SU-DHL-6 (cell line): Measurements from ENCODE around the gene LZTR1.

ENCODE experiments used
- EZH2phosphoT487 ChIP-seq: fragments of 200-600 bp; sonication (generic), shearing (Covaris generic); conservative IDR thresholded peaks from 2 replicates; pipeline ENCODE4 v1.6.1; 2018; ENCODE audit warnings: mild to moderate bottlenecking, antibody characterized with exemption, low read length, moderate library complexity, mixed read lengths
- TF ChIP-seq, protein P1 (sequence below): fragments of 200-600 bp; sonication (generic); IDR thresholded peaks from one replicate; pipeline ENCODE4 v1.5.1; 2017; ENCODE audit warnings: antibody characterized with exemption, mild to moderate bottlenecking, low read length, moderate library complexity; ENCODE audit not compliant: insufficient read depth, poor library complexity, severe bottlenecking

DNA sequence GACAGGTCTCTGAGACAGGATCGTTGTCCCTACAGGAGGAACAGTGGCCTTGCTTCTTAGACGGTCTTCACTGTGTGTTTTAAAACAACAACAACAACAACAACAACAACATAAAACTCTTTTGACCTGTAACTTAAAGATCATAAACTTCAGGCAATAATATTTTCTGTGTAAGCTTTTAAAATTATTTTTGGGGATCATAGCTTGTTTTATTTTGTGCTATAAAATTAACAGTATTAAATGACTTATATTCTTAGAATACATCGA is 28.8 kb upstream of the LZTR1 start:
- TF ChIP-seq, protein P1, sequence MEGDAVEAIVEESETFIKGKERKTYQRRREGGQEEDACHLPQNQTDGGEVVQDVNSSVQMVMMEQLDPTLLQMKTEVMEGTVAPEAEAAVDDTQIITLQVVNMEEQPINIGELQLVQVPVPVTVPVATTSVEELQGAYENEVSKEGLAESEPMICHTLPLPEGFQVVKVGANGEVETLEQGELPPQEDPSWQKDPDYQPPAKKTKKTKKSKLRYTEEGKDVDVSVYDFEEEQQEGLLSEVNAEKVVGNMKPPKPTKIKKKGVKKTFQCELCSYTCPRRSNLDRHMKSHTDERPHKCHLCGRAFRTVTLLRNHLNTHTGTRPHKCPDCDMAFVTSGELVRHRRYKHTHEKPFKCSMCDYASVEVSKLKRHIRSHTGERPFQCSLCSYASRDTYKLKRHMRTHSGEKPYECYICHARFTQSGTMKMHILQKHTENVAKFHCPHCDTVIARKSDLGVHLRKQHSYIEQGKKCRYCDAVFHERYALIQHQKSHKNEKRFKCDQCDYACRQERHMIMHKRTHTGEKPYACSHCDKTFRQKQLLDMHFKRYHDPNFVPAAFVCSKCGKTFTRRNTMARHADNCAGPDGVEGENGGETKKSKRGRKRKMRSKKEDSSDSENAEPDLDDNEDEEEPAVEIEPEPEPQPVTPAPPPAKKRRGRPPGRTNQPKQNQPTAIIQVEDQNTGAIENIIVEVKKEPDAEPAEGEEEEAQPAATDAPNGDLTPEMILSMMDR: no peak
- TF ChIP-seq EZH2phosphoT487: no peak
